Caco-2 (cell line): ENCODE data around the gene WDR83. TPM values are rescaled to one million over a fixed set of nuclear protein-coding genes. Genes with fewer than 3 reads are reported as not detected.

ENCODE experiments used
- BruUV-seq: library from RNA; stranded (reverse); fragments of 400-500 nt; replicated peaks from 2 replicates; lab custom pipeline; 2021; lab: Mats Ljungman, UMichigan
- CTCF ChIA-PET: fragments of 300-600 bp; sonication (Branson Sonifier 250); formaldehyde crosslinking; loops from one replicate; lab custom pipeline; 2022; ENCODE audit warnings: antibody characterized with exemption; lab: Charles Lee
- POLR2A ChIA-PET: fragments of 300-600 bp; sonication (Branson Sonifier 250); formaldehyde crosslinking; loops from one replicate; lab custom pipeline; 2022; ENCODE audit warnings: antibody characterized with exemption; lab: Charles Lee
- DNase-seq, 2 experiments: peaks; one replicate each; pipeline versions ENCODE4 v3.0.0 to v3.0.0-alpha.2; 2020 to 2022
- H3K27me3 ChIP-seq: replicated peaks from 2 replicates; pipeline ENCODE4 v1.6.0; 2011; ENCODE audit warnings: low read length; ENCODE audit not compliant: control insufficient read depth, insufficient read depth
- H3K36me3 ChIP-seq: 2 replicates; pipeline ENCODE4 v1.5.1; 2011; ENCODE audit warnings: low read length; ENCODE audit not compliant: control insufficient read depth, insufficient read depth
- H3K4me1 ChIP-seq: fragments of 250-450 bp; sonication (Bioruptor Pico); 2 replicates; pipeline ENCODE4 v1.5.1; 2020; ENCODE audit warnings: mild to moderate bottlenecking
- H3K4me3 ChIP-seq: 2 replicates; pipeline ENCODE4 v1.5.1; 2011; ENCODE audit warnings: low read depth, mild to moderate bottlenecking, control low read depth, low read length
- H3K9me3 ChIP-seq: fragments of 250-450 bp; sonication (Bioruptor Pico); 2 replicates; pipeline ENCODE4 v1.5.1; 2020; ENCODE audit warnings: mild to moderate bottlenecking, moderate library complexity
- H3K27ac Mint-ChIP-seq: one replicate; pipeline ENCODE4 v1.8.0; 2022; ENCODE audit warnings: mixed read lengths; ENCODE audit not compliant: unreplicated experiment
- H3K27me3 Mint-ChIP-seq: one replicate; pipeline ENCODE4 v1.8.0; 2022; ENCODE audit warnings: mixed read lengths; ENCODE audit not compliant: insufficient read depth, unreplicated experiment
- H3K36me3 Mint-ChIP-seq: one replicate; pipeline ENCODE4 v1.8.0; 2022; ENCODE audit warnings: mild to moderate bottlenecking, mixed read lengths; ENCODE audit not compliant: insufficient read depth, unreplicated experiment
- H3K4me1 Mint-ChIP-seq: one replicate; pipeline ENCODE4 v1.8.0; 2022; ENCODE audit warnings: low read depth, mixed read lengths; ENCODE audit not compliant: unreplicated experiment
- H3K4me3 Mint-ChIP-seq: one replicate; pipeline ENCODE4 v1.8.0; 2022; ENCODE audit warnings: mild to moderate bottlenecking, moderate library complexity, mixed read lengths; ENCODE audit not compliant: unreplicated experiment
- H3K9me3 Mint-ChIP-seq: one replicate; pipeline ENCODE4 v1.8.0; 2022; ENCODE audit warnings: mixed read lengths; ENCODE audit not compliant: unreplicated experiment
- intact Hi-C: fragments of 100-400 bp; cut with micrococcal nuclease; formaldehyde crosslinking; loops from one replicate; pipeline ENCODE4 v1.10.0; 2022; ENCODE audit not compliant: unreplicated experiment
- total RNA-seq: library from RNA; stranded (reverse); gene quantifications from 2 replicates; pipeline ENCODE4 v1.2.3, GENCODE V29; 2022
- TF ChIP-seq, protein P1 (sequence below), 2 experiments: fragments of 200-600 bp in 1 of 2; IDR thresholded peaks; 1 replicate in 1 of 2; 2 replicates in 1 of 2; pipeline versions ENCODE4 v1.5.1 to v1.8.0; 2011 to 2022; ENCODE audit warnings: antibody characterized with exemption in 1 of 2, control low read depth in 1 of 2, inconsistent platforms in 1 of 2, low read depth in 1 of 2, low read length in 1 of 2, mild to moderate bottlenecking in 1 of 2, moderate library complexity in 1 of 2; ENCODE audit not compliant: insufficient read depth in 1 of 2, severe bottlenecking in 1 of 2, unreplicated experiment in 1 of 2

Gene WDR83
- total RNA-seq, 1 experiment from 2014 or later: 17.5 TPM

DNA sequence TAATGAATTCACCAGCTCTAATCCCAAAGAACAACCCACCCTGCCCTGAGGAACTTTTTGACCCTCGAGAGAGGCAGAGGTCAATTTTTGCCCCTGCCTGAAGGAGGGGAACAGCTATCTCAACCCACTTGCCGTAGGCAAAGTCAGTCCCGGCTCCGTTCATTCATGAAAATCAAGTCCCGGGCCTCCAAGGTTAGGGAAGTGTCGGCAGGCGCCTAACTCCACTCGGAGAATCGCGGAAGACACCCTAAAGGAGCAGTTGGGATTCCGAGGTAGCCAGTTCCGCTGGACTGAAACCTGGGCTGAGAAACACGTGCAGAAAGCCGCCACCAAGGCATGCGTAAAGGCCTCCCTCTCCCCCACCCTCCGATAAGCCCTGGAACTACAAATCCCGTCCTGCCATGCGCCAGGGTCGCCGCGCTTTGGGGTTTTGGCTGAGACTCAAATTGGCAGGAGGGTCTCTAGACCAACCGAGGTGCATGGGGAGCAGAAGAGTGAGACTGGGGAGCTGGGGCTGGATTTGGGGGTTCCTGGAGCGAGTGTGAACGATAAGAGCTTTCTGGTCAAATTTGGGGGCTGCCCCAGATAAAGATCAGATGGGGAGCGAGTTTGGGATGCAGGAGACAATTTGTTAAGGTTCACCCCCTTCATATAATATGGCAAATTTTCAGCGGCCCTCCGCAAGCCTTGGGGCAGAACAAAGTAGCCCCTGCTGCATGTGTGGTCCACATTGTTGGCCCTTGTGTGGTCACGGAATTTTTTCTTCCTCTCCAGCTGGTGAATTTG is 57.2 kb downstream of the WDR83 start, which contains the start of gene TNPO2:
TNPO2 (minus strand) TSS at position 292 of the 786 bp plus-strand sequence. CDS start 2,955 bp downstream, outside the sequence.
- Mint-ChIP-seq H3K36me3 (peaks cover 59% of the 10 kb centered on the region), H3K9me3 (no peaks in the 10 kb centered on the region), H3K4me1 (peaks cover 14% of the 10 kb centered on the region), H3K4me3 (peak within 1 kb of the TSS; percentile 91), H3K27me3 (no peaks in the 10 kb centered on the region), H3K27ac (peak within 1 kb of the TSS; percentile 77)
- Histone ChIP-seq H3K4me1 (0 out of 2 replicates have a peak, but pooled peaks cover 8% of the 10 kb centered on the region), H3K36me3 (peaks cover 2% of the 10 kb centered on the region; the same call in 1 of the 2 replicates), H3K27me3 (no peaks in the 10 kb centered on the region), H3K9me3 (no peaks in the 10 kb centered on the region), H3K4me3 (peak within 1 kb of the TSS; percentile 92)
- DNase-seq: peak; percentile 76 to 80
- CTCF ChIA-PET: interaction anchor here (0.6 to 1.7 kb wide), 5 partner anchors 10 to 67 kb away, joined by 3 to 11 read pairs (median 3); partner anchors contain the start of genes JUNB and TRIR
- BruUV-seq: no TSS peak
- TF ChIP-seq, protein P1, sequence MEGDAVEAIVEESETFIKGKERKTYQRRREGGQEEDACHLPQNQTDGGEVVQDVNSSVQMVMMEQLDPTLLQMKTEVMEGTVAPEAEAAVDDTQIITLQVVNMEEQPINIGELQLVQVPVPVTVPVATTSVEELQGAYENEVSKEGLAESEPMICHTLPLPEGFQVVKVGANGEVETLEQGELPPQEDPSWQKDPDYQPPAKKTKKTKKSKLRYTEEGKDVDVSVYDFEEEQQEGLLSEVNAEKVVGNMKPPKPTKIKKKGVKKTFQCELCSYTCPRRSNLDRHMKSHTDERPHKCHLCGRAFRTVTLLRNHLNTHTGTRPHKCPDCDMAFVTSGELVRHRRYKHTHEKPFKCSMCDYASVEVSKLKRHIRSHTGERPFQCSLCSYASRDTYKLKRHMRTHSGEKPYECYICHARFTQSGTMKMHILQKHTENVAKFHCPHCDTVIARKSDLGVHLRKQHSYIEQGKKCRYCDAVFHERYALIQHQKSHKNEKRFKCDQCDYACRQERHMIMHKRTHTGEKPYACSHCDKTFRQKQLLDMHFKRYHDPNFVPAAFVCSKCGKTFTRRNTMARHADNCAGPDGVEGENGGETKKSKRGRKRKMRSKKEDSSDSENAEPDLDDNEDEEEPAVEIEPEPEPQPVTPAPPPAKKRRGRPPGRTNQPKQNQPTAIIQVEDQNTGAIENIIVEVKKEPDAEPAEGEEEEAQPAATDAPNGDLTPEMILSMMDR (IDR thresholded peaks at IDR 0.05; ENCODE audit: insufficient read depth in 1 of 2, low read depth in 1 of 2, low read length in 1 of 2, severe bottlenecking in 1 of 2, unreplicated experiment in 1 of 2): no peak
- intact Hi-C loops: loop anchor here (1.0 to 5.0 kb wide), 2 partner anchors 10 to 53 kb away; partner anchors contain the start of genes HOOK2 and TRIR
- POLR2A ChIA-PET: interaction anchor here (0.7 to 1.4 kb wide), 3 partner anchors 10 to 69 kb away, joined by 3 to 8 read pairs (median 4); partner anchors contain the start of genes GET3 and TRIR

Other genes starting within 250 kb of the WDR83 start
- 5.1 and 6.1 TPM in 2 replicates for gene ZNF443, start 225.8 kb upstream of the WDR83 start, total RNA-seq
- gene ZNF709, start 182.0 kb upstream of the WDR83 start, total RNA-seq: 1.7 and 2.4 TPM in 2 replicates
- gene ZNF564, start 115.3 kb upstream of the WDR83 start, total RNA-seq: 11.1 and 11.6 TPM in 2 replicates
- gene ZNF490, start 56.0 kb upstream of the WDR83 start, total RNA-seq: 6.1 and 6.3 TPM in 2 replicates
- 15.2 and 18.9 TPM in 2 replicates for gene ZNF791, start 55.9 kb upstream of the WDR83 start, total RNA-seq
- gene MAN2B1, start 65 bp upstream of the WDR83 start, total RNA-seq: 70.5 and 88.9 TPM in 2 replicates
- gene DHPS, start 15.1 kb downstream of the WDR83 start, total RNA-seq: 76.3 and 76.4 TPM in 2 replicates
- 0.91 TPM in 1 of 2 replicates, not detected in the other for gene GNG14, start 21.2 kb downstream of the WDR83 start, total RNA-seq
- gene FBXW9, start 29.8 kb downstream of the WDR83 start, total RNA-seq: 8.3 and 10.6 TPM in 2 replicates
- gene TNPO2, start 57.1 kb downstream of the WDR83 start, total RNA-seq: 87.8 and 106 TPM in 2 replicates
- 164 and 169 TPM in 2 replicates for gene TRIR, start 67.9 kb downstream of the WDR83 start, total RNA-seq
- 55.0 and 57.1 TPM in 2 replicates for gene GET3, start 70.7 kb downstream of the WDR83 start, total RNA-seq
- 0.27 TPM in 1 of 2 replicates, not detected in the other for gene BEST2, start 85.0 kb downstream of the WDR83 start, total RNA-seq
- gene HOOK2, start 108.7 kb downstream of the WDR83 start, total RNA-seq: 74.2 and 80.4 TPM in 2 replicates
- 16.4 and 19.4 TPM in 2 replicates for gene JUNB, start 124.7 kb downstream of the WDR83 start, total RNA-seq
- 265 and 285 TPM in 2 replicates for gene PRDX2, start 135.0 kb downstream of the WDR83 start, total RNA-seq
- 23.9 and 25.9 TPM in 2 replicates for gene THSD8, start 135.3 kb downstream of the WDR83 start, total RNA-seq
- 30.9 and 37.6 TPM in 2 replicates for gene RNASEH2A, start 139.8 kb downstream of the WDR83 start, total RNA-seq
- not detected in 2 replicates for gene RTBDN, start 167.8 kb downstream of the WDR83 start, total RNA-seq
- gene MAST1, start 171.7 kb downstream of the WDR83 start, total RNA-seq: 0.79 and 0.91 TPM in 2 replicates
- gene DNASE2, start 214.6 kb downstream of the WDR83 start, total RNA-seq: 3.6 and 3.8 TPM in 2 replicates
- not detected in 2 replicates for gene KLF1, start 220.4 kb downstream of the WDR83 start, total RNA-seq
- 31.4 and 32.4 TPM in 2 replicates for gene GCDH, start 224.4 kb downstream of the WDR83 start, total RNA-seq